HCT116 (cell line): ENCODE results near the gene LRRC51. TPM values are rescaled to one million over a fixed set of nuclear protein-coding genes. Genes with fewer than 3 reads are reported as not detected.

Experiments used
- ATAC-seq: fragments of 200-7000 bp; cut with Tn5 transposase; 2 replicates; pipeline ENCODE4 v1.9.1; 2020; ENCODE audit warnings: mild to moderate bottlenecking, moderate library complexity
- BruUV-seq: library from RNA; stranded (reverse); fragments of 400-500 nt; replicated peaks from 2 replicates; lab custom pipeline; 2021; lab: Mats Ljungman, UMichigan
- CTCF ChIA-PET: fragments of 300-600 bp; sonication (Branson Sonifier 250); formaldehyde crosslinking; loops from one replicate; lab custom pipeline; 2021; ENCODE audit warnings: antibody characterized with exemption; lab: Charles Lee
- POLR2A ChIA-PET: fragments of 300-600, 350-600 bp; sonication (Branson Sonifier 250); formaldehyde crosslinking; loops from one replicate; lab custom pipeline; 2021; ENCODE audit warnings: antibody characterized with exemption; lab: Charles Lee
- RAD21 ChIA-PET, 2 experiments: fragments of 300-600 bp; sonication (Branson Sonifier 250); formaldehyde crosslinking; loops; one replicate each; lab custom pipeline; 2023; ENCODE audit warnings: low total read pairs in 2 of 2; ENCODE audit not compliant: uncharacterized antibody in 2 of 2, unreplicated experiment in 2 of 2, low non-redundant PET in 1 of 2; lab: Charles Lee
- DNase-seq: peaks from one replicate; pipeline ENCODE4 v3.0.0-alpha.2; 2010; ENCODE audit warnings: low read depth, low spot score
- H2AFZ ChIP-seq: fragments of 200-600 bp; shearing (Covaris generic), sonication (generic); 2 replicates; pipeline ENCODE4 v1.6.1; 2017; ENCODE audit warnings: low read depth, mixed run types, mixed read lengths, antibody characterized with exemption, low read length; ENCODE audit not compliant: poor library complexity, severe bottlenecking
- H3K27ac ChIP-seq: 2 replicates; pipeline ENCODE4 v1.5.1; 2012; ENCODE audit warnings: low read depth, low read length
- H3K27me3 ChIP-seq: fragments of 200-600 bp; sonication (generic); 2 replicates; pipeline ENCODE4 v1.6.1; 2016; ENCODE audit warnings: mixed run types, low read length, mixed read lengths; ENCODE audit not compliant: insufficient read depth
- H3K36me3 ChIP-seq, 2 experiments: fragments of 200-500 bp in 1 of 2; fragments of 200-600 bp in 1 of 2; sonication (Bioruptor generic) in 1 of 2; sonication (generic) in 1 of 2; 2 replicates each; pipeline versions ENCODE4 v1.5.1 to v1.6.1; 2014 to 2016; ENCODE audit warnings: low read length in 2 of 2, inconsistent platforms in 1 of 2, mixed read lengths in 1 of 2, mixed run types in 1 of 2; ENCODE audit not compliant: insufficient read depth in 2 of 2, control insufficient read depth in 1 of 2
- H3K4me1 ChIP-seq, 2 experiments: fragments of 200-600 bp in 1 of 2; sonication (generic) in 1 of 2; 2 replicates each; pipeline versions ENCODE4 v1.5.1 to v1.6.1; 2012 to 2017; ENCODE audit warnings: low read length in 2 of 2, inconsistent platforms in 1 of 2, mild to moderate bottlenecking in 1 of 2, mixed read lengths in 1 of 2, mixed run types in 1 of 2, moderate library complexity in 1 of 2; ENCODE audit not compliant: insufficient read depth in 2 of 2, control insufficient read depth in 1 of 2
- H3K4me2 ChIP-seq: fragments of 200-600 bp; sonication (generic); 2 replicates; pipeline ENCODE4 v1.6.1; 2017; ENCODE audit warnings: mixed run types, low read length, mixed read lengths
- H3K4me3 ChIP-seq, 2 experiments: fragments of 200-600 bp in 1 of 2; sonication (generic) in 1 of 2; replicated peaks in 1 of 2; 2 replicates each; pipeline ENCODE4 v1.5.1; 2011 to 2016; ENCODE audit warnings: low read length in 2 of 2, control low read depth in 1 of 2, low read depth in 1 of 2, mild to moderate bottlenecking in 1 of 2, mixed read lengths in 1 of 2, mixed run types in 1 of 2
- H3K79me2 ChIP-seq: fragments of 200-600 bp; sonication (generic); 2 replicates; pipeline ENCODE4 v1.6.1; 2017; ENCODE audit warnings: mild to moderate bottlenecking, mixed run types, low read length, moderate library complexity, mixed read lengths; ENCODE audit not compliant: insufficient read depth
- H3K9ac ChIP-seq: fragments of 200-600 bp; sonication (generic); 2 replicates; pipeline ENCODE4 v1.6.1; 2016; ENCODE audit warnings: low read length, mixed read lengths
- H3K9me2 ChIP-seq: fragments of 200-600 bp; sonication (generic), shearing (Covaris generic); 2 replicates; pipeline ENCODE4 v1.6.1; 2017; ENCODE audit warnings: mixed run types, mild to moderate bottlenecking, moderate library complexity; ENCODE audit not compliant: insufficient read depth
- H3K9me3 ChIP-seq, 2 experiments: fragments of 200-500 bp in 1 of 2; fragments of 200-600 bp in 1 of 2; sonication (Bioruptor generic) in 1 of 2; sonication (generic) in 1 of 2; 2 replicates each; pipeline ENCODE4 v1.6.1; 2014 to 2017; ENCODE audit warnings: low read length in 2 of 2, mixed read lengths in 2 of 2, inconsistent platforms in 1 of 2, low read depth in 1 of 2, mild to moderate bottlenecking in 1 of 2, mixed run types in 1 of 2, moderate library complexity in 1 of 2; ENCODE audit not compliant: control insufficient read depth in 1 of 2, insufficient read depth in 1 of 2
- H4K20me1 ChIP-seq: fragments of 200-600 bp; sonication (generic), shearing (Covaris generic); 2 replicates; pipeline ENCODE4 v1.6.1; 2017; ENCODE audit warnings: mixed run types, mild to moderate bottlenecking, moderate library complexity; ENCODE audit not compliant: insufficient read depth
- CBX3 ChIP-seq: IDR thresholded peaks from 2 replicates; pipeline ENCODE4 v1.6.1; 2012; ENCODE audit warnings: low read depth
- EZH2 ChIP-seq: fragments of 200-600 bp; sonication (generic); IDR thresholded peaks from 2 replicates; pipeline ENCODE4 v1.6.1; 2017; ENCODE audit warnings: antibody characterized with exemption, mixed run types
- EZH2phosphoT487 ChIP-seq: fragments of 200-600 bp; IDR thresholded peaks from 2 replicates; pipeline ENCODE4 v1.6.1; 2018; ENCODE audit warnings: antibody characterized with exemption, borderline replicate concordance
- JUND ChIP-seq: IDR thresholded peaks from 2 replicates; pipeline ENCODE4 v1.6.1; 2012
- SP1 ChIP-seq: IDR thresholded peaks from 2 replicates; pipeline ENCODE4 v1.6.1; 2012; ENCODE audit warnings: low read depth
- TCF7L2 ChIP-seq: IDR thresholded peaks from 2 replicates; pipeline ENCODE4 v1.7.0; 2011; ENCODE audit warnings: borderline replicate concordance, inconsistent platforms; ENCODE audit not compliant: insufficient read depth, insufficient read length; ENCODE audit errors: extremely low read depth
- ZFX ChIP-seq: fragments of 450-650 bp; IDR thresholded peaks from 2 replicates; pipeline ENCODE4 v1.6.1; 2017
- ZNF274 ChIP-seq: fragments of 200-500 bp; sonication (Bioruptor generic); IDR thresholded peaks from 2 replicates; pipeline ENCODE4 v1.6.1; 2014; ENCODE audit warnings: mild to moderate bottlenecking, low read depth, low read length, inconsistent platforms
- intact Hi-C: fragments of 100-400 bp; cut with micrococcal nuclease; formaldehyde crosslinking; loops from 2 replicates; pipeline ENCODE4 v1.10.0; 2022
- total RNA-seq: library from RNA; stranded (reverse); gene quantifications from one replicate; pipeline ENCODE4 v1.2.1, GENCODE V29; 2021; ENCODE audit not compliant: unreplicated experiment
- TF ChIP-seq, protein P1 (sequence below), 3 experiments: fragments of 200-600 bp in 1 of 3; sonication (generic) in 1 of 3; IDR thresholded peaks in 2 of 3; conservative IDR thresholded peaks in 1 of 3; 2 replicates each; pipeline ENCODE4 v1.5.1; 2012 to 2017; ENCODE audit warnings: low read depth in 2 of 3, low read length in 2 of 3, antibody characterized with exemption in 1 of 3, borderline replicate concordance in 1 of 3, control low read depth in 1 of 3, mild to moderate bottlenecking in 1 of 3, mixed read lengths in 1 of 3, mixed run types in 1 of 3, moderate library complexity in 1 of 3; ENCODE audit not compliant: insufficient read depth in 1 of 3
- TF ChIP-seq, protein P2 (sequence below): IDR thresholded peaks from 2 replicates; pipeline ENCODE4 v1.6.1; 2012
- TF ChIP-seq, protein P3 (sequence below): IDR thresholded peaks from 2 replicates; pipeline ENCODE4 v1.6.1; 2011; ENCODE audit warnings: mild to moderate bottlenecking, low read length, moderate library complexity; ENCODE audit not compliant: insufficient replicate concordance; ENCODE audit errors: extremely low read depth

Gene LRRC51
- total RNA-seq, 1 experiment from 2014 or later = 10.8 TPM

DNA sequence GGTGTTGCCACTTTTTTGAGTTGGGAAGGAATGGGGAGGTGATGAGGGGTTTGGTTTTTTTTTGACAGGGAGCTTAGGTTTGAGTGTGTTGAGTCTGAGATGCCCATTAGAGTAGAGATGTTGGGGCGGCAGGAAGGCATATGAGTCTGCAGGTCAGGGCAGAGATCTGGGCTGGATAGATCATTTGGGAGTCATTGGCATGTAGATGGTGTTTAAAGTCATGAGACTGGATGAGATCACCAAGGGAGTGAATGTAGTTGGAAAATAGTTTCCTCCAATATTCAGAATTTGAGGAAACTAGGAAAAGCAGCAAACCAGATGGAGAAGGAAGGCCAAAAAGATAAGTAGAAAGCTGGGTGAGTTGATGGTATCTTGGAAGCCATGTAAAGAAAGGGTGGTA lies 33.9 kb downstream of the LRRC51 start:
- ATAC-seq = no peak
- no peaks in the 10 kb centered on the region for H3K79me2 ChIP-seq
- no peaks in the 10 kb centered on the region for H3K27me3 ChIP-seq
- no peaks in the 10 kb centered on the region for H4K20me1 ChIP-seq
- H3K4me2 ChIP-seq = no peak overlapping the region
- peaks cover 4 to 20% of the 10 kb centered on the region in 2 experiments; a peak in 3 of 4 replicates for H3K4me1 ChIP-seq
- RAD21 ChIA-PET = no interaction called here
- no peak overlapping the region for H2AFZ ChIP-seq
- no peak for DNase-seq
- no TSS peak for BruUV-seq
- intact Hi-C loops = loop anchor here (10.0 kb wide), 1 partner anchor 320 kb away; the partner anchor contains the start of gene CLPB
- H3K27ac ChIP-seq = no peak overlapping the region
- CTCF ChIA-PET = no interaction called here
- POLR2A ChIA-PET = no interaction called here
- H3K9ac ChIP-seq = no peak overlapping the region
- no peaks in the 10 kb centered on the region for H3K9me2 ChIP-seq
- no peaks in the 10 kb centered on the region for H3K9me3 ChIP-seq
- H3K4me3 ChIP-seq = no peak overlapping the region
- no peaks in the 10 kb centered on the region for H3K36me3 ChIP-seq
- no peak for TF ChIP-seq CBX3
- no peak for TF ChIP-seq ZNF274
- no peak for TF ChIP-seq EZH2phosphoT487
- TF ChIP-seq ZFX = no peak
- no peak for TF ChIP-seq EZH2
- TF ChIP-seq, protein P1, sequence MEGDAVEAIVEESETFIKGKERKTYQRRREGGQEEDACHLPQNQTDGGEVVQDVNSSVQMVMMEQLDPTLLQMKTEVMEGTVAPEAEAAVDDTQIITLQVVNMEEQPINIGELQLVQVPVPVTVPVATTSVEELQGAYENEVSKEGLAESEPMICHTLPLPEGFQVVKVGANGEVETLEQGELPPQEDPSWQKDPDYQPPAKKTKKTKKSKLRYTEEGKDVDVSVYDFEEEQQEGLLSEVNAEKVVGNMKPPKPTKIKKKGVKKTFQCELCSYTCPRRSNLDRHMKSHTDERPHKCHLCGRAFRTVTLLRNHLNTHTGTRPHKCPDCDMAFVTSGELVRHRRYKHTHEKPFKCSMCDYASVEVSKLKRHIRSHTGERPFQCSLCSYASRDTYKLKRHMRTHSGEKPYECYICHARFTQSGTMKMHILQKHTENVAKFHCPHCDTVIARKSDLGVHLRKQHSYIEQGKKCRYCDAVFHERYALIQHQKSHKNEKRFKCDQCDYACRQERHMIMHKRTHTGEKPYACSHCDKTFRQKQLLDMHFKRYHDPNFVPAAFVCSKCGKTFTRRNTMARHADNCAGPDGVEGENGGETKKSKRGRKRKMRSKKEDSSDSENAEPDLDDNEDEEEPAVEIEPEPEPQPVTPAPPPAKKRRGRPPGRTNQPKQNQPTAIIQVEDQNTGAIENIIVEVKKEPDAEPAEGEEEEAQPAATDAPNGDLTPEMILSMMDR (IDR thresholded peaks at IDR 0.05 in 2 of 3, conservative IDR thresholded peaks at IDR 0.05 in 1 of 3; ENCODE audit: borderline replicate concordance in 1 of 3, insufficient read depth in 1 of 3, low read depth in 2 of 3, low read length in 2 of 3) = no peak
- TF ChIP-seq JUND = no peak
- TF ChIP-seq, protein P2, sequence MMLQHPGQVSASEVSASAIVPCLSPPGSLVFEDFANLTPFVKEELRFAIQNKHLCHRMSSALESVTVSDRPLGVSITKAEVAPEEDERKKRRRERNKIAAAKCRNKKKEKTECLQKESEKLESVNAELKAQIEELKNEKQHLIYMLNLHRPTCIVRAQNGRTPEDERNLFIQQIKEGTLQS = no peak
- TF ChIP-seq SP1 = no peak
- TF ChIP-seq, protein P3, sequence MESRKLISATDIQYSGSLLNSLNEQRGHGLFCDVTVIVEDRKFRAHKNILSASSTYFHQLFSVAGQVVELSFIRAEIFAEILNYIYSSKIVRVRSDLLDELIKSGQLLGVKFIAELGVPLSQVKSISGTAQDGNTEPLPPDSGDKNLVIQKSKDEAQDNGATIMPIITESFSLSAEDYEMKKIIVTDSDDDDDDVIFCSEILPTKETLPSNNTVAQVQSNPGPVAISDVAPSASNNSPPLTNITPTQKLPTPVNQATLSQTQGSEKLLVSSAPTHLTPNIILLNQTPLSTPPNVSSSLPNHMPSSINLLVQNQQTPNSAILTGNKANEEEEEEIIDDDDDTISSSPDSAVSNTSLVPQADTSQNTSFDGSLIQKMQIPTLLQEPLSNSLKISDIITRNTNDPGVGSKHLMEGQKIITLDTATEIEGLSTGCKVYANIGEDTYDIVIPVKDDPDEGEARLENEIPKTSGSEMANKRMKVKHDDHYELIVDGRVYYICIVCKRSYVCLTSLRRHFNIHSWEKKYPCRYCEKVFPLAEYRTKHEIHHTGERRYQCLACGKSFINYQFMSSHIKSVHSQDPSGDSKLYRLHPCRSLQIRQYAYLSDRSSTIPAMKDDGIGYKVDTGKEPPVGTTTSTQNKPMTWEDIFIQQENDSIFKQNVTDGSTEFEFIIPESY = no peak
- TF ChIP-seq TCF7L2 = no peak
